ENCODE results near the gene GNA12.

The GNA12 gene

GRCh38 chr7:2830609-2831376, 13.3 kb downstream of the GNA12 start:
- no peak for TF ChIP-seq POLR2AphosphoS5 (IDR thresholded peaks at IDR 0.05; ENCODE audit: low read depth, low read length)
- TF ChIP-seq POU2F2 (IDR thresholded peaks at IDR 0.05; ENCODE audit: low read depth, low read length), result no peak
- no peak for TF ChIP-seq PAX5 (IDR thresholded peaks at IDR 0.05; ENCODE audit: insufficient read depth, low read length, severe bottlenecking)
- no peak for TF ChIP-seq SPI1 (IDR thresholded peaks at IDR 0.05; ENCODE audit: low read depth, low read length)
- no peak for TF ChIP-seq TAF1 (IDR thresholded peaks at IDR 0.05; ENCODE audit: low read depth, low read length)
- TF ChIP-seq POLR2A (IDR thresholded peaks at IDR 0.05; ENCODE audit: low read depth, low read length), result no peak
- no peak for DNase-seq (ENCODE audit: insufficient read length, low spot score)
- FAIRE-seq, result no peak

DNA sequence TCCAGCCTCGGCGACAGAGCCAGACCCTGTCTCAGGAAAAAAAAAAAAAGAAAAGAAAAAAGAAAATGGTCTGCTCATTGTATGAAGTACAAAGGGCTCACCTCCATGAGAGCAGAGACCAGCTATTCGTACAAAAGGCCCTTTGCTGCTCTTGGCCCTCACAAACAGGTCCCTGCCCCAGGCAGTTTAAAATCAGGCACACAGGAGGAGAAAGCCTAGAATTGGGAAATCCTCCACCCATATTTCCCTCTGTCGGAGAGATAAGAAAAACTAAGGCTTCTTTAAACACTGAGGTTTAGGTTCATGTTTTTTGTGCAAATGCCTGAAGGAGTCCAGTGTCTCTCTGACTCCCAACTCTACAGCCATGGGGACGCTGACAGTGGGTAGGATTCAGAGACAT, 15.1 kb downstream of the GNA12 start:
- TF ChIP-seq TAF1 (IDR thresholded peaks at IDR 0.05; ENCODE audit: low read depth, low read length), result no peak
- no peak for TF ChIP-seq PAX5 (IDR thresholded peaks at IDR 0.05; ENCODE audit: insufficient read depth, low read length, severe bottlenecking)
- DNase-seq (ENCODE audit: insufficient read length, low spot score), result no peak
- FAIRE-seq, result no peak

DNA sequence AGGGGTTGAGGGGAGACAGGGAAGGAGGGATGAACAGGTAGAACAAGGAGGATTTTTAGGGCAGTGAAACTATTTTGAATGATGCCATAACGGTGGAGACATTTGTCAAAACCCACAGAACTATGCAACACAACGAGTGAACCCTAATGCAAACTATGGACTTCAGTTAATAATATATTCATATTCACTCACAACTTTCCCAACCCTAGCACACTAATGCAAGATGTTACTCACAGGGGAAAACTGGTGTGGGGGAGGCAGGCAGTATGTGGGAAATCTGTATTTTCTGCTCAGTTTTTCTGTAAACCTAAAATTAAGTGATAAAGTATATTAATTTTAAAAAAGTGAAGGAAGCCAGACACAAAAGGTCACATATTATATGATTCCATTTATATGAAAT, 17.3 kb downstream of the GNA12 start:
- FAIRE-seq (no peak), DNase-seq (ENCODE audit: insufficient read length, low spot score) (no peak)
- no peak for TF ChIP-seq PAX5 (IDR thresholded peaks at IDR 0.05; ENCODE audit: insufficient read depth, low read length, severe bottlenecking)
- TF ChIP-seq SPI1 (IDR thresholded peaks at IDR 0.05; ENCODE audit: low read depth, low read length), result no peak
- no peak for TF ChIP-seq POLR2AphosphoS5 (IDR thresholded peaks at IDR 0.05; ENCODE audit: low read depth, low read length)
- no peak for TF ChIP-seq TAF1 (IDR thresholded peaks at IDR 0.05; ENCODE audit: low read depth, low read length)
- TF ChIP-seq POLR2A (IDR thresholded peaks at IDR 0.05; ENCODE audit: low read depth, low read length), result no peak
- TF ChIP-seq POU2F2 (IDR thresholded peaks at IDR 0.05; ENCODE audit: low read depth, low read length), result no peak

- DNase-seq (ENCODE audit: insufficient read length, low spot score) (no peak), FAIRE-seq (no peak)
- TF ChIP-seq SPI1 (IDR thresholded peaks at IDR 0.05; ENCODE audit: low read depth, low read length) (no peak), PAX5 (IDR thresholded peaks at IDR 0.05; ENCODE audit: insufficient read depth, low read length, severe bottlenecking) (no peak), POLR2A (IDR thresholded peaks at IDR 0.05; ENCODE audit: low read depth, low read length) (no peak), TAF1 (IDR thresholded peaks at IDR 0.05; ENCODE audit: low read depth, low read length) (no peak), POU2F2 (IDR thresholded peaks at IDR 0.05; ENCODE audit: low read depth, low read length) (no peak), POLR2AphosphoS5 (IDR thresholded peaks at IDR 0.05; ENCODE audit: low read depth, low read length) (no peak)
These were observed 18.4 kb downstream of the GNA12 start for GRCh38 chr7:2825559-2826227.

DNA sequence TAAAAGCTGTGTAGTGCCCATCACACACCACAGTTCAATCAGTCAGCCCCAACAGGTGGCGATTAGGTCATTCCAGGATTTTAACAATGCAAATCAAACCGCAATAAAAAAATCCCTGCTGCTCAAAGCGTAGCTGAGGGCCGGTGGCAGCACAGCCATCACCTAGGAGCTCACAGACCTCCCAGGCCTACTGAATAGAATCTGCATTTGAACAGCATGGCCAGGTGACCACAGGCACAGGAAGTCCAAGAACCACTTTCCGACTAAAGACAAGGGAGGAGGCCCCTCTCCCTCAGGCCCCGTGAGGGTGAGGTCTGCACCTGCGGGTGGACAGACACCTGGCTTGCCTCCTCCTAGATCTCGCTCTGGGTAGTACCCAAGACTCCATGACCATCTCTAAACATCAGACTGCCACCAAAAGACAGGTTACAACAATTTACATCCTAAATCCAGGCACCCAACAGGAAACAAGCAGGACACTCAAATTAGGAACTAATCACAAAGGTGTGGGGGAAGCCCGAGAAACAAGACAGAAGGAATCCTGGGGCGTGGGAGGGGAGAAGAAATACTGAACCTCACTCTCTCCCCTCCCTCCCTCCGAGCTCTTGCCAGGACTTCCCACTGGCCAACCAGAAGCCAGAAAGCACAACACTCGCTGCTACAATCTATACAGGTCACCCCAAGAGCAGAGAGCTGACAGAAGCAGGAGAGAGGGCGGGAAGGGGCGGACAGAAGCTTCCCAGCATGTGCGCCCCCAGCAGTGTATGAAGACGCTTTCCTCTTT, 19.2 kb downstream of the GNA12 start:
- TF ChIP-seq TAF1 (IDR thresholded peaks at IDR 0.05; ENCODE audit: low read depth, low read length), result no peak
- TF ChIP-seq PAX5 (IDR thresholded peaks at IDR 0.05; ENCODE audit: insufficient read depth, low read length, severe bottlenecking), result no peak
- peak; percentile 56 for TF ChIP-seq POU2F2 (IDR thresholded peaks at IDR 0.05; ENCODE audit: low read depth, low read length)
- no peak for DNase-seq (ENCODE audit: insufficient read length, low spot score)
- FAIRE-seq, result peak; percentile 61

GRCh38 chr7:2824026-2824677, 20.0 kb downstream of the GNA12 start:
- no peak for FAIRE-seq
- TF ChIP-seq POLR2AphosphoS5 (IDR thresholded peaks at IDR 0.05; ENCODE audit: low read depth, low read length) (no peak), POLR2A (IDR thresholded peaks at IDR 0.05; ENCODE audit: low read depth, low read length) (no peak), SPI1 (IDR thresholded peaks at IDR 0.05; ENCODE audit: low read depth, low read length) (no peak), PAX5 (IDR thresholded peaks at IDR 0.05; ENCODE audit: insufficient read depth, low read length, severe bottlenecking) (no peak), TAF1 (IDR thresholded peaks at IDR 0.05; ENCODE audit: low read depth, low read length) (no peak), POU2F2 (IDR thresholded peaks at IDR 0.05; ENCODE audit: low read depth, low read length) (no peak)
- DNase-seq (ENCODE audit: insufficient read length, low spot score), result no peak

- TF ChIP-seq POLR2AphosphoS5 (IDR thresholded peaks at IDR 0.05; ENCODE audit: low read depth, low read length) (no peak), POU2F2 (IDR thresholded peaks at IDR 0.05; ENCODE audit: low read depth, low read length) (no peak), PAX5 (IDR thresholded peaks at IDR 0.05; ENCODE audit: insufficient read depth, low read length, severe bottlenecking) (no peak), POLR2A (IDR thresholded peaks at IDR 0.05; ENCODE audit: low read depth, low read length) (no peak), TAF1 (IDR thresholded peaks at IDR 0.05; ENCODE audit: low read depth, low read length) (no peak), SPI1 (IDR thresholded peaks at IDR 0.05; ENCODE audit: low read depth, low read length) (no peak)
- no peak for DNase-seq (ENCODE audit: insufficient read length, low spot score)
- no peak for FAIRE-seq
These were observed 21.0 kb downstream of the GNA12 start for GRCh38 chr7:2823130-2823529.

DNA sequence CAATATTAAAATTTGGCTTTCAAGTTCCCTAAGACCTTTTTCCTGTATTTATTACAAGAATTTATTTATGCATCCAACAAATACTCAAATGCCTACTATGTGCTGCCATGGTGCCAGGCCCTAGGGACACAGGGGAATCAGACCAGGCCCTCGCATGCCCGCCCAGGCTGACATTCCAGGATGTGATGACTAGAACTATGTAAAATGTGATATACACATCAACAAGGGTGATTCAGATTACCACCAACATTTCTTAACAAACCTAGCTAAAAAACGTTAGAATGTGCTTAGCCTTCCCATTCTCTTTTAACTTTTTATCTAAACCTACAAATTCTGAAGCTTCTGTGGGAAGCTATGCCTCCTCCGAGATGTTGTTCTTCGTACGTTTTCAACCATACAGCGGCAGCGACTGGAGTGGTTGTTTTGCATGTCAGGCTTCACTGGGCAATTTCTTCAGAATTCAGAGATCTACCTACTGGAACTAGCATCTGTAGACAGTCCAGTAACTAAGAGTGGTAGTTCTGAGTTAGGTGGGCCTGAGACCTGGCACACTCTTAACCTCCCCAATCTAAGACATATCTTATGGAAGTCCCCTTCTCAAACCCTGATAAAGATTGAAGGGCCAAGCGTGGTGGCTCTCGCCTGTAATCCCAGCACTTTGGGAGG, 22.1 kb downstream of the GNA12 start:
- DNase-seq (ENCODE audit: insufficient read length, low spot score) (no peak), FAIRE-seq (peak; percentile 69)
- TF ChIP-seq TAF1 (IDR thresholded peaks at IDR 0.05; ENCODE audit: low read depth, low read length) (no peak), POU2F2 (IDR thresholded peaks at IDR 0.05; ENCODE audit: low read depth, low read length) (peak; percentile 59; the same call in 1 of the 2 replicates)

Data from GM12891 (cell line).